GM19467 (cell line): Measurements from ENCODE around the gene PABPN1L.

Experiments used
- ATAC-seq: cut with Tn5 transposase; IDR thresholded peaks from one replicate; pipeline ENCODE4 v1.9.1; 2021; ENCODE audit warnings: mild to moderate bottlenecking, moderate library complexity; ENCODE audit not compliant: unreplicated experiment

The PABPN1L gene

DNA sequence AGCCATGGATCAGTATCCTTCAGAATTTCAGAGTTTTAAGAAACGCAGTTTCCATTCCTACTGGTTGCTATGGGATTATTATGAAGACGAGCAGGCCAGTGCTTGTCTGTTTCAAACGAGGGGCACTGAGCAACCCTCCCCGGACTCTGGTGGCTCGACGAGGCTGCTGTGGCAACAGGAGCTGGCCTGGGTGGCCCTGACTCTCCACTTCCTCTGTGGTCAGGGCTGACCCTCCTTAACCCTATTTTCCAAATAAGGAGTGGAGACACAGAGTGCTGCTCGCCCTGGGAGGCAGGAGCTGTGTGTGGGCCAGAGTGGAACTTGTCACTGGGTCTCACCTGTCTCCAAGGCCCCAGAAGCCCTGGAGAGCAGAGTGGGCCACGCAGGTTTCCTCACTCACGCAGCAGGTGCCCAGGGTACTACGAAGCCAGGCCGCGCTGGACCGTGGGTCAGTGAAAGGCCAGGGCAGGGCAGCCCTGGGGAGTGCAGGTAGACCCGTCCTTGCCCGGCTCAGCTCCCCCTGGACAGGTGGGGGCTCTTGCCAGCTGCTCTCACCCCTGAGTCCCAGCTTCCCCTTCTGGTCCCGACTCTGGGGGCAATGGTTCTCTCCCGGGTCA lies 13.0 kb downstream of the PABPN1L start:
- no peak for ATAC-seq

DNA sequence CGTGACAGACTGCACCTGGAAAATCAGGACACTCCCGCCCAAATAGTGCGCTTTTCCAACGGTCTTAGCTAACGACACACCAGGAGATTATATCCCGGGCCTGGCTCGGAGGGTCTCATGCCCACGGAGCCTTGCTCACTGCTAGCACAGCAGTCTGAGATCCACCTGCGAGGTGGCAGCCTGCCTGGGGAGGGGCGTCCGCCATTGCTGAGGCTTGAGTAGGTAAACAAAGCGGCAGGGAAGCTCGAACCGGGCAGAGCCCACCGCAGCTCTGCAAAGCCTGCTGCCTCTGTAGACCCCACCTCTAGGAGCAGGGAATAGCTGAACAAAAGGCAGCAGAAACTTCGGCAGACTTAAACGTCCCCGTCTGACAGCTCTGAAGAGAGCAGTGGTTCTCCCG lies 14.8 kb downstream of the PABPN1L start:
- no peak for ATAC-seq

DNA sequence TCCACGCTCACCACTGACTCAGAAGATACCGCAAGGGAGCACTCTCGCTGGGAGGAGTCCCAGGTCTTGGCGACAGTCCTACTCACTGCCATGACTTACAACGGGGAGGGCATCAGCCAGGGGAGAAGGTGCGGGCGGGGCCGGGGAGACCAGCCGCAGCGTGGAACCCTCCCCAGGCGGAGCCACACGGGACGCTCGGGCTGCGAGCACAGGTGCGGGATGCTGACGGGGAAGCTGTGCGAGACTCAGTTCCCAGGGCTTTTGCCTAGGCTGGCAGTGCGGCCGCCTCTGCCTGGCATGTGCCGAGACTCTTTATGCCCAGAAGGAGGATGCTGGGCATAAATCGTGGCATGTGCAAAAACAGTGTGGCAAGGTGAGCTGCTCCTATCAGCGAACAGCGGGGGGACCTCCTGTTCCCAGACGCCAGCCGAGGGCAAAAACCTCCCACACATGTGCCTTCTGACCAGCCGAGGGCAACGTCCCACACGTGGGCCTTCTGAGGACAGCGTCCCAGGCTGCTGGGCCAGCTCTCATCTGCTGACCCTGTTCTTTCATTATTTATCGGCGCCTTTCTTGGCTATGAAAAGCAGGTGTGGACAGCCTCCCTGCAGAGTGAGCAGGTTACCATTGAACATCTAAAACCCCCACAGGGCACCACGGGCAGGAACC lies 15.8 kb downstream of the PABPN1L start:
- no peak for ATAC-seq

- no peak for ATAC-seq
Measured at GRCh38 chr16:88848557-88848956, 17.9 kb downstream of the PABPN1L start.

DNA sequence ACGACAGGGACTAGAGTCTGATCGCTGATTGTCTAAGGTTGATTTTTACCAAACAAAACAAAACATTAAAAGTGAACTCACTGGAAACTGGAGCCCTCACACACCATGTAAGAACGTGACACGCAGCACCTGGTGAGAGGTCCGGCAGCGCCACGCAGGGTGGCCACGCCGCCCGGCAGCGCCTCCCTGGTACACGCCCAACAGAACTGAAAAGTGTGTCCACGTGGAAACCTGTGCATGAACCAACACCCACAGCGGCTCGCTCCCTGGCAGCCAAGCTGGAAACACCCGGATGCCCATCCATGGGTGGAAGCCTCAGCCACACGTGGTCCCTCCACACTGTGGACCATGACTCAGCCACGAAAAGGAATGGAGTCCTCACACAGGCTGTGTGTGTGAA lies 18.8 kb downstream of the PABPN1L start:
- no peak for ATAC-seq

DNA sequence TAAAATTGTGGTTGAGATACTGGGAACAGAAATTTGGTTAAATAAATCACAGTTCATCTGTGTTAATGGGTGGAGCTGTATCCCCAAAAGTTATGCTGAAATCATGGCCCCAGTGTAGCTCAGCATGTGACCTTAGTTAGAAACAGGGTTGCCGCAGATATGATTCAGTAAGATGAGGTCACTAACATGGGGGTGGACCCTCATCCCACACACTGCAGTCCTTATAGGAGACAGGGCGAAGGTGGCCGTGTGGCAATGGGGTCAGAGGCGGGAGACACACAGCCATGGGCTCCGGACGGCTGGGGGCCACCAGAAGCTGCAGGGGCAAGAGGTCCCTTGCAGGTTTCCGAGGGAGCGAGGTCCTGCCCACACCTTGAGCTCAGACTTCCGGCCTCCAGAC lies 20.4 kb downstream of the PABPN1L start:
- ATAC-seq: no peak

DNA sequence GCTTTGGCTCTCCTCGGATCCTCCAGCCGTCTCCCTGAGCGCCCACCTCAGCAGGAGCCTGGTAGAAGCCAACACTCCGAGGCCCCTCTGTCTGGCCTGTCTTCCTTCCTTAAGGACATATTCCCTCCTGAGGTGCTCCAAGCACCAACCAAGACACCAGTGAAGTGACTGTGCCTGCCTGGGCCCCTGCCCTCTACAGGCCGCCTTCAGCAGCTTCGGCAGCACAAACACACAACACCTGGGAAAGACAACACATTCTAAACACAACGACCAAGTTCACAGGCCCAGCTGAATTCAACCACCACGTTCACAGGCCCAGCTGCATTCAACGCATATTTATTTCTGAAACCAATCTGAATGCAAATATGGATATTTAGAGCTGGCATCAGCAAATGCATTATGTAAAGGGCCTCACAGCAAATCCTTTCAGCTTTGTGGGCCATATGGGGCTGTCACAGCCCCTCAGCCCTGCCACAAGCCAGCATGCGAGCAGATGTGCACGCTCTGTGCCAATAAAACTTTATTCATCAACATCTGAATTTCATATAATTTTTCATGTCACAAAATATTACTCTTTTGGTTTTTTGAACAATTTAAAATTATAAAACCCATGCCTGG lies 21.9 kb downstream of the PABPN1L start:
- no peak for ATAC-seq

DNA sequence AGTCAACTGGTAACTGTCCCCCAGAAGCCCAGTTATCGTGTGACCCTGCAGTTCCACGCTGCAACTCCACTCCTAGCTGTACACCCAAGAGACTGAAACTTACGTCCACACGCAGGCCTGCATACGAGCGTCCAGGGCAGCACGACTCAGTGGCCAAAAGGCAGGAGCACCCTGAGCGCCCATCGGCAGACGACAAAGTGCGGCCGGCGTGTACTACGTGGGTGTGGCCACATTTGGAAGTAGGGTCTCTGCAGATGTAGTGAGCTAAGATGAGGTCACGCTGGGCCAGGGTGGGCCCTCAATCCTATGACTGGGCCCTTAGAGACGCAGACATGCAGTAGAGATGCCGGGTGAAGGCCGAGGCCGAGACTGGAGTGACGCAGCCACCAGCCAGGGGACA lies 23.2 kb downstream of the PABPN1L start:
- ATAC-seq: no peak

DNA sequence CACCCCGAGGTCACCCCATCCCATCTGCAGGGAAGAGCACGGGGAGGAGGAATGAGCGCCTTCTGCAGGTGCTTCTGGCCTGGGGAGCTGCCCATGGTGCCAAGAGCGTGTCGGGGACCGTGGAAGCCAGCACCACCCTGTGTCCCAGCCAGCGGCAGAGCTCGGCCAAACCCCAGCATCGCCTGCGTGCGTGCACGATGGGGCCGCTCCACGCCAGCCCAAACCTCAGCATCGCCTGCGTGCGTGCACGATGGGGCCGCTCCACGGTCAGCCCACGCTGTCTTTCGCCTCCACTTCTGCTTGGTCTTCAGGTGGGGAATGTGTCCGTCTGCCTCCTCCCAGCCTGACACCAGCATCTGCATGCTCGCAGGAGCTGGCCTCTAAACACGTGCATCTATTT lies 23.7 kb downstream of the PABPN1L start:
- ATAC-seq: no peak

DNA sequence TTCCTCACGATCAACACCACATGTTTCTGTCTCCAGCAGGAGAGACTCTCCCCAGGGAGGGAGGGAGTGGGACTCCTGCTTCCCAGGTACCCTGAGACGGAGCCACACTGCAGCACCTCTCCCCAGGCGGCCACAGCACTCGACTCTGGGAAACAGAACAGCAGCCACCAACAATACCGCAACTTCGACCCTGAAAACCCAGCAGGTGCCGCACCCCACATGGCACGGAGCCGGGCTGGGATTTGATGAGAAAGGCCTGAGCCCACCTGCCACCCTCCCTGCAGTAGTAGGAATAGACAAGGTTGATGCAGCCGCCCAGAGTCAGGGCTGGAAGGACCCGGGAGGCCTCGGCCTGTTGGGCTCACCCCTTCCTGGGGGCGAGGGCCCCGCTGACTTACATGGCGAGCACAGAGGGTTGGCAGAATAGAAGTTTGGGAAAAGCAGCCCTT lies 24.1 kb downstream of the PABPN1L start:
- ATAC-seq: no peak

GRCh38 chr16:88841521-88842307 lies 24.7 kb downstream of the PABPN1L start:
- ATAC-seq: no peak

GRCh38 chr16:88840600-88841215 lies 25.8 kb downstream of the PABPN1L start:
- no peak for ATAC-seq

- ATAC-seq: no peak
Measured at GRCh38 chr16:88839745-88840599, 26.5 kb downstream of the PABPN1L start.

- no peak for ATAC-seq
Measured at GRCh38 chr16:88839026-88839529, 27.4 kb downstream of the PABPN1L start.

DNA sequence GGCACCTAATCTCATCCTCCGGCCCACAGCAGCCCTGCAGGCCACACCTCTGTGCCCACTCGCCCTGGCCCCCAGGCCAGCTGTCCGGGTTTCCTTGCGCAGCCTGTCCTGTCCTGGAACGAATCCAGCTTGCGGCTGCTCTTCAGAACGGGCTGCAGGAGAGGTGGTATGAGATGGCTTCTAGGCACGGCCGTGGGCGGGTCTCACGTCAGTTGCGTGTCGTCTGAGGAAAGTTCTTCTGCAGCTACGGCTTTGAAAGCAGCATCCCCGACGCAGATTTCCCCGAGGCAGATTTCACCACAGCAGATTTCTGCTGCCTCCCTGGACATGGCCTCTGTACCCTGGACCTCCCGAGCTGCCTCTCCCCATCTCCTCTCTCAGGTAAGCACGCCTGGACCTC lies 27.9 kb downstream of the PABPN1L start:
- no peak for ATAC-seq

- no peak for ATAC-seq
Measured at GRCh38 chr16:88837806-88838205, 28.7 kb downstream of the PABPN1L start.

- no peak for ATAC-seq
Measured at GRCh38 chr16:88836791-88837190, 29.7 kb downstream of the PABPN1L start.

GRCh38 chr16:88835818-88836217 lies 30.6 kb downstream of the PABPN1L start:
- ATAC-seq: no peak

GRCh38 chr16:88835383-88835782 lies 31.1 kb downstream of the PABPN1L start:
- ATAC-seq: no peak

GRCh38 chr16:88834670-88835069 lies 31.8 kb downstream of the PABPN1L start:
- ATAC-seq: no peak
